Activated T-helper 1 cell treated with anti-CD3 and anti-CD28 coated beads, Interleukin-12 subunit alpha, Interleukin-12 subunit beta, Interleukin-2, Interleukin-4 antibody, amounts not matched to agents 30 ng/mL and 10 ng/mL and 1 ng/mL, durations not matched to agents 14 hours and 24 hours and 36 hours (primary cell): Measurements from ENCODE around the gene CDH23. TPM values are rescaled to one million over a fixed set of nuclear protein-coding genes. Genes with fewer than 3 reads are reported as not detected.

ENCODE experiments used
- DNase-seq: peaks from one replicate; pipeline ENCODE4 v3.0.0; 2021; ENCODE audit warnings: low spot score
- H3K27ac Mint-ChIP-seq: one replicate; pipeline ENCODE4 v1.8.0; 2021; ENCODE audit warnings: mild to moderate bottlenecking, mixed read lengths
- H3K27me3 Mint-ChIP-seq: one replicate; pipeline ENCODE4 v1.8.0; 2022; ENCODE audit warnings: mild to moderate bottlenecking, moderate library complexity, mixed read lengths; ENCODE audit not compliant: insufficient read depth
- H3K36me3 Mint-ChIP-seq: one replicate; pipeline ENCODE4 v1.8.0; 2021; ENCODE audit warnings: low read depth, mixed read lengths
- H3K4me1 Mint-ChIP-seq: one replicate; pipeline ENCODE4 v1.8.0; 2021; ENCODE audit warnings: low read depth, mixed read lengths
- H3K4me3 Mint-ChIP-seq: one replicate; pipeline ENCODE4 v1.8.0; 2021; ENCODE audit warnings: mild to moderate bottlenecking, moderate library complexity, mixed read lengths
- H3K9me3 Mint-ChIP-seq: one replicate; pipeline ENCODE4 v1.8.0; 2021; ENCODE audit warnings: mixed read lengths
- intact Hi-C: fragments of 100-400 bp; cut with micrococcal nuclease; formaldehyde crosslinking; loops from one replicate; pipeline ENCODE4 v1.15.1; 2024
- total RNA-seq: library from RNA; stranded (reverse); gene quantifications from 2 replicates; pipeline ENCODE4 v1.2.3, GENCODE V29; 2022

CDH23 gene
- total RNA-seq, 1 donor from 2014 or later = 0.57 TPM

- no peak for DNase-seq
- H3K27ac Mint-ChIP-seq = no peak overlapping the region
- no peaks in the 10 kb centered on the region for H3K36me3 Mint-ChIP-seq
- H3K9me3 Mint-ChIP-seq = no peaks in the 10 kb centered on the region
- H3K27me3 Mint-ChIP-seq = peaks cover 5% of the 10 kb centered on the region
- intact Hi-C loops = no loop called here
- no peaks in the 10 kb centered on the region for H3K4me1 Mint-ChIP-seq
- no peak overlapping the region for H3K4me3 Mint-ChIP-seq
These were observed 155.2 kb downstream of the CDH23 start for GRCh38 chr10:71551970-71552369.

- Mint-ChIP-seq H3K36me3 (no peaks in the 10 kb centered on the region), H3K4me1 (no peaks in the 10 kb centered on the region), H3K27ac (no peak overlapping the region), H3K27me3 (peaks cover 10% of the 10 kb centered on the region), H3K9me3 (no peaks in the 10 kb centered on the region), H3K4me3 (no peak overlapping the region)
- intact Hi-C loops = no loop called here
- DNase-seq = no peak
These were observed 156.7 kb downstream of the CDH23 start for GRCh38 chr10:71553432-71553831.

- H3K4me1 Mint-ChIP-seq = no peaks in the 10 kb centered on the region
- no peaks in the 10 kb centered on the region for H3K36me3 Mint-ChIP-seq
- DNase-seq = no peak
- peaks cover 17% of the 10 kb centered on the region for H3K27me3 Mint-ChIP-seq
- no peaks in the 10 kb centered on the region for H3K9me3 Mint-ChIP-seq
- intact Hi-C loops = no loop called here
- no peak overlapping the region for H3K27ac Mint-ChIP-seq
- no peak overlapping the region for H3K4me3 Mint-ChIP-seq
These were observed 158.0 kb downstream of the CDH23 start for GRCh38 chr10:71554671-71555070.

GRCh38 chr10:71555087-71555723 lies 158.5 kb downstream of the CDH23 start:
- H3K4me3 Mint-ChIP-seq = no peak overlapping the region
- no peaks in the 10 kb centered on the region for H3K4me1 Mint-ChIP-seq
- H3K9me3 Mint-ChIP-seq = no peaks in the 10 kb centered on the region
- DNase-seq = no peak
- no peaks in the 10 kb centered on the region for H3K36me3 Mint-ChIP-seq
- H3K27ac Mint-ChIP-seq = no peak overlapping the region
- intact Hi-C loops = no loop called here
- H3K27me3 Mint-ChIP-seq = peaks cover 19% of the 10 kb centered on the region

- Mint-ChIP-seq H3K27ac (peak overlapping the region; percentile 45), H3K4me1 (no peaks in the 10 kb centered on the region), H3K36me3 (no peaks in the 10 kb centered on the region), H3K4me3 (no peak overlapping the region), H3K27me3 (peaks cover 20% of the 10 kb centered on the region), H3K9me3 (no peaks in the 10 kb centered on the region)
- intact Hi-C loops = no loop called here
- DNase-seq = no peak
These were observed 159.0 kb downstream of the CDH23 start for GRCh38 chr10:71555724-71556119.

- H3K9me3 Mint-ChIP-seq = no peaks in the 10 kb centered on the region
These were observed 162.3 kb downstream of the CDH23 start for GRCh38 chr10:71558991-71559390.

GRCh38 chr10:71561003-71561574 lies 164.4 kb downstream of the CDH23 start:
- Mint-ChIP-seq H3K4me3 (no peak overlapping the region), H3K27me3 (peaks cover 20% of the 10 kb centered on the region), H3K27ac (no peak overlapping the region), H3K4me1 (no peaks in the 10 kb centered on the region), H3K9me3 (no peaks in the 10 kb centered on the region), H3K36me3 (no peaks in the 10 kb centered on the region)
- intact Hi-C loops = no loop called here
- no peak for DNase-seq

More at GRCh38 chr10:71558991-71559390, 162.3 kb downstream of the CDH23 start:
- no peak overlapping the region for H3K4me3 Mint-ChIP-seq
- H3K27ac Mint-ChIP-seq = no peak overlapping the region
- peaks cover 24% of the 10 kb centered on the region for H3K27me3 Mint-ChIP-seq
- H3K4me1 Mint-ChIP-seq = no peaks in the 10 kb centered on the region
- no peaks in the 10 kb centered on the region for H3K36me3 Mint-ChIP-seq
- intact Hi-C loops = no loop called here
- no peak for DNase-seq

- intact Hi-C loops = no loop called here
- Mint-ChIP-seq H3K27ac (no peak overlapping the region), H3K9me3 (no peaks in the 10 kb centered on the region)
These were observed 165.5 kb downstream of the CDH23 start for GRCh38 chr10:71562181-71562580.

GRCh38 chr10:71562904-71563303 lies 166.2 kb downstream of the CDH23 start:
- Mint-ChIP-seq H3K9me3 (no peaks in the 10 kb centered on the region), H3K36me3 (no peaks in the 10 kb centered on the region), H3K27me3 (peaks cover 19% of the 10 kb centered on the region), H3K4me1 (no peaks in the 10 kb centered on the region), H3K4me3 (no peak overlapping the region), H3K27ac (no peak overlapping the region)
- intact Hi-C loops = no loop called here
- DNase-seq = no peak

More at GRCh38 chr10:71562181-71562580, 165.5 kb downstream of the CDH23 start:
- H3K36me3 Mint-ChIP-seq = no peaks in the 10 kb centered on the region
- DNase-seq = no peak
- no peak overlapping the region for H3K4me3 Mint-ChIP-seq
- H3K27me3 Mint-ChIP-seq = peaks cover 19% of the 10 kb centered on the region
- no peaks in the 10 kb centered on the region for H3K4me1 Mint-ChIP-seq

GRCh38 chr10:71564194-71564820 lies 167.6 kb downstream of the CDH23 start:
- Mint-ChIP-seq H3K36me3 (no peaks in the 10 kb centered on the region), H3K9me3 (no peaks in the 10 kb centered on the region), H3K4me3 (no peak overlapping the region), H3K27me3 (peaks cover 10% of the 10 kb centered on the region), H3K27ac (no peak overlapping the region), H3K4me1 (no peaks in the 10 kb centered on the region)
- intact Hi-C loops = no loop called here
- no peak for DNase-seq

- no peak overlapping the region for H3K4me3 Mint-ChIP-seq
- intact Hi-C loops = no loop called here
These were observed 168.7 kb downstream of the CDH23 start for GRCh38 chr10:71565284-71566000.

GRCh38 chr10:71567006-71567405 lies 170.3 kb downstream of the CDH23 start:
- H3K9me3 Mint-ChIP-seq = no peaks in the 10 kb centered on the region
- no peak overlapping the region for H3K27ac Mint-ChIP-seq
- no peak for DNase-seq
- H3K27me3 Mint-ChIP-seq = no peaks in the 10 kb centered on the region
- H3K4me1 Mint-ChIP-seq = no peaks in the 10 kb centered on the region
- H3K36me3 Mint-ChIP-seq = no peaks in the 10 kb centered on the region
- intact Hi-C loops = no loop called here
- H3K4me3 Mint-ChIP-seq = no peak overlapping the region

More at GRCh38 chr10:71565284-71566000, 168.7 kb downstream of the CDH23 start:
- DNase-seq = no peak
- Mint-ChIP-seq H3K27me3 (peaks cover 5% of the 10 kb centered on the region), H3K27ac (no peak overlapping the region), H3K4me1 (no peaks in the 10 kb centered on the region), H3K9me3 (no peaks in the 10 kb centered on the region), H3K36me3 (no peaks in the 10 kb centered on the region)

GRCh38 chr10:71568896-71569492 lies 172.3 kb downstream of the CDH23 start:
- DNase-seq = no peak
- intact Hi-C loops = no loop called here
- Mint-ChIP-seq H3K27me3 (no peaks in the 10 kb centered on the region), H3K4me1 (no peaks in the 10 kb centered on the region), H3K9me3 (no peaks in the 10 kb centered on the region), H3K36me3 (no peaks in the 10 kb centered on the region), H3K4me3 (no peak overlapping the region), H3K27ac (no peak overlapping the region)
